A549 treated with DMSO at 1 μM for 4 hours (cell line): ENCODE measurements around the gene GOLGB1. TPM values are rescaled to one million over a fixed set of nuclear protein-coding genes. Genes with fewer than 3 reads are reported as not detected.

Experiments used
- total RNA-seq: library from RNA; stranded (reverse); fragments of 200-300 nt; extraction: Qiagen RNA extraction; gene quantifications from 5 replicates; pipeline ENCODE4 v1.2.3, GENCODE V29; 2022; ENCODE audit warnings: low read depth

Gene GOLGB1
- total RNA-seq: 14.8 to 20.1 TPM (median 18.5 TPM) in 5 replicates

GRCh38 chr3:121749276-121750086 is at the start of gene GOLGB1:
Gene GOLGB1 (minus strand): TSS chr3:121749741. CDS start chr3:121730971, 18,770 bp downstream.

GRCh38 chr3:121660356-121661171 is 89.0 kb downstream of the GOLGB1 start, which contains the start of gene HCLS1:
Gene HCLS1 (minus strand): TSS chr3:121660903. CDS start chr3:121658347, 2,556 bp downstream.

Other genes with a start within 250 kb of the GOLGB1 start
- 7.0 to 8.3 TPM (median 7.5 TPM) in 5 replicates for gene POLQ, start 203.8 kb downstream of the GOLGB1 start, total RNA-seq
- gene ARGFX, start 181.8 kb downstream of the GOLGB1 start, total RNA-seq: not detected in 5 replicates
- not detected in 5 replicates for gene FBXO40, start 156.4 kb downstream of the GOLGB1 start, total RNA-seq
- gene HCLS1, start 88.8 kb downstream of the GOLGB1 start, total RNA-seq: 0.07 to 0.20 TPM (median 0.16 TPM) in 4 of 5 replicates, not detected in the other
- gene IQCB1, start 85.3 kb upstream of the GOLGB1 start, total RNA-seq: 10.3 to 12.1 TPM (median 11.6 TPM) in 5 replicates
- gene EAF2, start 85.5 kb upstream of the GOLGB1 start, total RNA-seq: 2.4 to 2.9 TPM (median 2.8 TPM) in 5 replicates
- gene SLC15A2, start 144.7 kb upstream of the GOLGB1 start, total RNA-seq: 0.06 to 0.43 TPM (median 0.14 TPM) in 5 replicates